Esophagus squamous epithelium (tissue), 5 donors: Measurements from ENCODE around the gene OVCA2. TPM values are rescaled to one million over a fixed set of nuclear protein-coding genes. Genes with fewer than 3 reads are reported as not detected.
"Not testable (repeated sequence)": the region's sequence is repeated elsewhere in the genome, so short reads cannot be mapped to it uniquely, and the experiment has no call there.

Experiments used
- DNase-seq: peaks from one replicate; lab custom pipeline; 2025; lab: John Stamatoyannopoulos, UW
- H3K27ac ChIP-seq, 4 donors: fragments of 200-600 bp; sonication (generic); one replicate each; pipeline ENCODE4 v1.5.1; 2016 to 2019; ENCODE audit warnings: mild to moderate bottlenecking in 1 of 4
- H3K27me3 ChIP-seq, 4 donors: fragments of 200-600 bp; sonication (generic); 1 replicate in 3 of 4; 2 replicates in 1 of 4; pipeline versions ENCODE4 v1.5.1 to v1.6.0; 2017 to 2021; ENCODE audit warnings: antibody characterized with exemption in 1 of 4
- H3K36me3 ChIP-seq, 3 donors: fragments of 200-600 bp; sonication (generic); one replicate each; pipeline ENCODE4 v1.5.1; 2016 to 2019
- H3K4me1 ChIP-seq, 3 donors: fragments of 200-600 bp; sonication (generic); one replicate each; pipeline ENCODE4 v1.5.1; 2017 to 2019
- H3K4me3 ChIP-seq, 4 donors: fragments of 200-600 bp; sonication (generic); 1 replicate in 3 of 4; 2 replicates in 1 of 4; pipeline ENCODE4 v1.5.1; 2016 to 2019; ENCODE audit warnings: mild to moderate bottlenecking in 2 of 4, moderate library complexity in 1 of 4
- H3K9me3 ChIP-seq, 3 donors: fragments of 200-600 bp; sonication (generic); one replicate each; pipeline ENCODE4 v1.5.1; 2016 to 2019
- CTCF ChIP-seq, 6 experiments: fragments of 450-650 bp in 4 of 6; fragments of 200-600 bp in 2 of 6; sonication (generic) in 2 of 6; IDR thresholded peaks; one replicate each; pipeline ENCODE4 v1.5.1; 2016 to 2019; ENCODE audit warnings: antibody characterized with exemption in 6 of 6, mild to moderate bottlenecking in 4 of 6, moderate library complexity in 4 of 6
- POLR2A ChIP-seq, 4 donors: fragments of 450-650 bp; IDR thresholded peaks; one replicate each; pipeline ENCODE4 v1.6.1; 2017; ENCODE audit warnings: antibody characterized with exemption in 4 of 4, mild to moderate bottlenecking in 4 of 4, moderate library complexity in 3 of 4
- WGBS, 2 donors: methylation state at CpG; one replicate each; pipeline ENCODE4 v1.1.5; 2018; 5-methylcytosine and 5-hydroxymethylcytosine counted together
- intact Hi-C: fragments of 100-400 bp; cut with DNase I; formaldehyde crosslinking; loops from one replicate; pipeline ENCODE4 v1.15.0; 2022
- total RNA-seq, 4 donors: library from RNA; depleted of rRNA; stranded (reverse); fragments of >200 nt; gene quantifications; one replicate each; pipeline ENCODE4 v1.1.0, GENCODE V29; 2016
- donor health status: DM: yes; HTN: yes; CAD: no.

OVCA2 gene
- total RNA-seq, 4 donors from 2014 or later, result 42.3 to 70.5 (median 53.2) TPM

GRCh38 chr17:2008332-2009126, 33.3 kb upstream of the OVCA2 start:
- intact Hi-C loops, result no loop called here
- WGBS, 2 donors, result 74 to 78% methylated on average over 15 of the region's 15 CpGs
- no peaks in the 10 kb centered on the region for H3K9me3 ChIP-seq
- no peak overlapping the region for H3K4me3 ChIP-seq
- peaks cover 16 to 29% (median 22%) of the 10 kb centered on the region in 3 donors for H3K4me1 ChIP-seq
- DNase-seq, result no peak
- no peak for TF ChIP-seq POLR2A (IDR thresholded peaks at IDR 0.05)
- H3K27me3 ChIP-seq, result no peaks in the 10 kb centered on the region
- no peak overlapping the region for H3K27ac ChIP-seq
- no peaks in the 10 kb centered on the region for H3K36me3 ChIP-seq

DNA sequence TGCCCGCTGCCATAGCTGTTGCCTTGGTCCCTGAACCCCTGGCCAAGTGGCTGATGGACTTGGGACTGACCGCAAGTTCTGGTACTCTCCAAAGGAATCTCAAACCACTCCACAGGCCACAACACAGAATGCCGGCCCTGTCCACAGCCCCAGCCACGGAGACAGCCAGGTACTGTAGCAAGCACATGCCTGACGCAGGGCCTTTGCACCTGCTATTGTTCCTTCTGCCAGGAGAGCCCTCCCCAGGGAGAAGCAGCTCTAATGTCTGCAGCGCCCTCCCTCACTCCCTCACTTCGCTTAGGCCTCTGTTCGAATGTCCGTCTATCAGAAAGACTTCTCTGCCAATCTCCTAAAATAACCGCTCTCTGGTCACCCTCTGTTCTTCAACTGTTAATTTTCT, 32.1 kb upstream of the OVCA2 start:
- H3K9me3 ChIP-seq, result no peaks in the 10 kb centered on the region
- H3K27ac ChIP-seq, result no peak overlapping the region
- no peaks in the 10 kb centered on the region for H3K27me3 ChIP-seq
- intact Hi-C loops, result no loop called here
- no peak overlapping the region for H3K4me3 ChIP-seq
- WGBS, 2 donors, result 89 to 100% methylated on average over 4 to 7 of the region's 10 CpGs
- TF ChIP-seq CTCF (IDR thresholded peaks at IDR 0.05) (no peak), POLR2A (IDR thresholded peaks at IDR 0.05) (no peak)
- peaks cover 16 to 40% (median 25%) of the 10 kb centered on the region in 3 donors for H3K4me1 ChIP-seq
- no peak for DNase-seq
- H3K36me3 ChIP-seq, result no peaks in the 10 kb centered on the region

- DNase-seq, result no peak
- 17 to 20% methylated on average over 15 to 22 of the region's 24 CpGs for WGBS, 2 donors
- TF ChIP-seq CTCF (IDR thresholded peaks at IDR 0.05), result no peak
- TF ChIP-seq POLR2A (IDR thresholded peaks at IDR 0.05), result no peak
- intact Hi-C loops, result no loop called here
- peak overlapping the region; percentile 36 to 86 (median 72) for H3K27ac ChIP-seq
- H3K9me3 ChIP-seq, result no peaks in the 10 kb centered on the region
- no peaks in the 10 kb centered on the region for H3K27me3 ChIP-seq
- no peaks in the 10 kb centered on the region for H3K36me3 ChIP-seq
- peaks cover 16 to 48% (median 30%) of the 10 kb centered on the region in 3 donors for H3K4me1 ChIP-seq
- H3K4me3 ChIP-seq, result peak overlapping the region in 1 of 4 donors; percentile 44
Measured at GRCh38 chr17:2011411-2012371, 30.1 kb upstream of the OVCA2 start.

- Histone ChIP-seq H3K27ac (peak overlapping the region; percentile 36 to 86 (median 72)), H3K36me3 (no peaks in the 10 kb centered on the region), H3K9me3 (no peaks in the 10 kb centered on the region), H3K27me3 (no peaks in the 10 kb centered on the region), H3K4me3 (no peak overlapping the region), H3K4me1 (peaks cover 16 to 52% (median 31%) of the 10 kb centered on the region in 3 donors)
- no peak for DNase-seq
- WGBS, 2 donors, result 72 to 84% methylated on average over 2 to 4 of the region's 4 CpGs
- intact Hi-C loops, result no loop called here
- TF ChIP-seq CTCF (IDR thresholded peaks at IDR 0.05) (no peak), POLR2A (IDR thresholded peaks at IDR 0.05) (no peak)
Measured at GRCh38 chr17:2012499-2012898, 29.3 kb upstream of the OVCA2 start.

DNA sequence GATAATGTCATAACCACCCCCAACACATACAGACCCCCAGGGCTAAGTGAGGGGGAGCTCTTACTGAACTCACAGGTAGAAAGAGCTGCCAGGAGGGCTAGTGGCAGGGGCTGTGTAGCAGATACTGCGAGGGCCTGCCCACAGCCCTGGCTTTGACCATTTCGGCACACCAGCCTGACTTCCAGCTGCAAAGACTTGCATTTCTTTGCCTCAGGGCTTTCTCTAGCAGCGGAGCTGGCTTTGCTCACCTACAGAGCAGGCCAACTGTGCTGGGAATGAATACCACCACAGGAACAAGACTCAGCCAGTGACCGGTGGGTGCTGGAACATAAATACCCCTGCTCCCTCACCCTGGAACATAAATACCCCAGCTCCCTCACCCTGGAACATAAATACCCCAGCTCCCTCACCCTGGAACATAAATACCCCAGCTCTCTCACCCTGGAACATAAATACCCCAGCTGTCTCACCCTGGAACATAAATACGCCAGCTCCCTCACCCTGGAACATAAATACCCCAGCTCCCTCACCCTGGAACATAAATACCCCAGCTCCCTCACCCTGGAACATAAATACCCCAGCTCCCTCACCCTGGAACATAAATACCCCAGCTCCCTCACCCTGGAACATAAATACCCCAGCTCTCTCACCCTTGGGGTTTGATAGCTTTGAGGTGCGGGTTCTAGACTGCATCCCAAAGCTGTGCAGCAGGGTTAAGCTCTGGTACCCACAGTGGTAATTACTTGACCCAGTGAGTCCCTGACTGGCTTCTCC, 28.4 kb upstream of the OVCA2 start:
- not testable (repeated sequence) for H3K27me3 ChIP-seq, DNase-seq
- H3K27ac ChIP-seq, result peak overlapping the region in 1 of 4 donors; percentile 7

More for the DNA sequence above, 28.4 kb upstream of the OVCA2 start:
- H3K4me3 ChIP-seq, intact Hi-C loops, H3K9me3 ChIP-seq, H3K36me3 ChIP-seq: not testable (repeated sequence)
- WGBS, 2 donors, result 45 to 79% methylated on average over 3 to 4 of the region's 6 CpGs
- H3K4me1 ChIP-seq, result peaks cover 16 to 53% (median 31%) of the 10 kb centered on the region in 3 donors
